Measurements from ENCODE around the gene PLAU.
"Not testable (repeated sequence)": the region's sequence is repeated elsewhere in the genome, so short reads cannot be mapped to it uniquely, and the experiment has no call there.

Gene PLAU

DNA sequence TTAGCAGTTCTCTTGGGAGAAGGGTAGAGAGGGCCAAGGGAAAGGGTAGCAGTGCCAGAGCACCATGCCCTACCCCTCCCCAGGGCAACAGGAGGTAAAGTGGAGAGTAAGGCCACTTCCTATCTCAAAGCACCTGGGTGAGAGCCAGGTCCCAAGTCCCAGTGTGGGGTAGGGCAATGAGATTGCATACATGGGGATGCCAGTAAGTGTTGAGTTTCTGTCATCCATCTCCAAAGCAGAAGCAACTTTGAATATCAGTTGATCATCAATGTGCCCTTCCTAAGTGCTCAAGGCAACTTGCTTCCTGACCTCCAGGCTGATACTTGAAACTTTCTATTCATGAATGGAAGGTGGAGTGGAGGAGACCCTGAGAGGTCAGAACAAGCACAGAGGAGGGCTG, 34.4 kb upstream of the PLAU start:
- no peak for DNase-seq (ENCODE audit: low read depth, low spot score)

- no peak for DNase-seq (ENCODE audit: low read depth, low spot score)
Observed at GRCh38 chr10:73876971-73877370, 34.0 kb upstream of the PLAU start.

DNA sequence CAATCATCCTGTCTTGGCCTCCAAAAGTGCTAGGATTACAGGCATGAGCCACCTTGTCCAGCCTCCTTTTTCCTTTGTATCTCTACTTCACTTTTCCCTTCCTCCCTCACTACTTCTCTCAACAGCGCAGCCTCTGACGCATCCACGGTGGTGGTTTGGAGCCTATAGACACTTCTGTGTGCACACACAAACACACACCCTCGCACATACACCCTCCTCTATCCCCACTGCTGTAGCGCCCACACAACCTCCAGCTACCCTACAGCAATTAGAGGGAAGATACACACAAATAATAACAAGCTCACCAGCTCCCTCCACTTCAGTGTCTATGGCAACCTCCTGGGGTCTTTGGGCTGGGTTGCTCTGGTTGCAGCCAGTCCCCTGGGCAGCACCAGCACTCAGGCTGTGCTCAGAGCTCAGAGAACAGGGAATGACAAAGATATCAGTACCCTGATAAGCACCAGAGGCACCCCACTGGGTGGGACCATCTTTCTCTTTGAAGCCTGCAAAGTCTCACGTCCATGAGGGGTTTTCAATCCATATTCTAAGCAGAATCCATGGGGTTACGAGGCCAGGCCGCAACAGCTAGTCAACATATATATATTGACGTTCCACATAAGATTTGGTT, 33.3 kb upstream of the PLAU start:
- no peak for DNase-seq (ENCODE audit: low read depth, low spot score)

DNA sequence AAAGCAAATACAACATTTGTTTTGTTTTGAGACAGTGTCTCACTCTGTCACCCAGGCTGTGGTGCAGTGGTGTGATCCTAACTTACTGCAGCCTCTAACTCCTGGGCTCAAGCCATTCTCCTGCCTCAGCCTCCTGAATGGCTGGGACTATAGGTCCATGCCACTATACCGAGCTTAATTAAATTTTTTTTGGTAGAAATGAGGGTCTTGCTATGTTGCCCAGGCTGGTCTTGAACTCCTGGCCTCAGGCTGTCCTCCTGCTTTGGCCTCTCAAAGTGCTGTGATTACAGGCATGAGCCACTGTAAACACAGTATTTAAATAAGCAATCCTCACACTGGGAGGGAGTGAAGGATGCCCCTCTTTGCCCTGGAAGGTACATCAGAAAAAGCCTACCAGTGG, 32.6 kb upstream of the PLAU start:
- no peak for DNase-seq (ENCODE audit: low read depth, low spot score)

GRCh38 chr10:73879296-73880173, 31.4 kb upstream of the PLAU start:
- DNase-seq (ENCODE audit: low read depth, low spot score), result peak; percentile 36

GRCh38 chr10:73881221-73881919, 29.6 kb upstream of the PLAU start:
- no peak for DNase-seq (ENCODE audit: low read depth, low spot score)

- DNase-seq (ENCODE audit: low read depth, low spot score), result no peak
Observed at GRCh38 chr10:73884017-73884416, 26.9 kb upstream of the PLAU start.

DNA sequence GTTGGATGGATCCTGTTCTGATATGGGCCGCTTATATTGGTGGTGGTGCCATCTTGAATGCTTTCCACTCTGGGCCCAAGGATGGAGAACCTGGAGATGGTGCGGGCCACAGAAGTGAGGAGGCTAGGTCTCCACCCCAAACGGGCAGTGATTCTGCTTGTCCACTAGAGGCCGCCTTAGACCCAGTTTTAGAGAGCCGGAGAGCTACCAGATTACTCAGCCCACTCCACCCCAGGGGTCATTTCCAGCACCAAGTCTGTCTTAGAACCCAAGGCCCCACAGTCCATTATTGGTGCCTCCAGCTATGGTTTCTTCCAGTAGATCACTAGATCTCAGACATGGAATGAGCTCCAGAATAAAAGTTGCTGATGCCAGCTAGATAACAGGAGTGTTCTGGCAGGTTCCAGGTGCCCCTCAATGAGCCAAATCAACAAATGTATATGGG, 24.8 kb upstream of the PLAU start:
- peak; percentile 67 for DNase-seq (ENCODE audit: low read depth, low spot score)

DNA sequence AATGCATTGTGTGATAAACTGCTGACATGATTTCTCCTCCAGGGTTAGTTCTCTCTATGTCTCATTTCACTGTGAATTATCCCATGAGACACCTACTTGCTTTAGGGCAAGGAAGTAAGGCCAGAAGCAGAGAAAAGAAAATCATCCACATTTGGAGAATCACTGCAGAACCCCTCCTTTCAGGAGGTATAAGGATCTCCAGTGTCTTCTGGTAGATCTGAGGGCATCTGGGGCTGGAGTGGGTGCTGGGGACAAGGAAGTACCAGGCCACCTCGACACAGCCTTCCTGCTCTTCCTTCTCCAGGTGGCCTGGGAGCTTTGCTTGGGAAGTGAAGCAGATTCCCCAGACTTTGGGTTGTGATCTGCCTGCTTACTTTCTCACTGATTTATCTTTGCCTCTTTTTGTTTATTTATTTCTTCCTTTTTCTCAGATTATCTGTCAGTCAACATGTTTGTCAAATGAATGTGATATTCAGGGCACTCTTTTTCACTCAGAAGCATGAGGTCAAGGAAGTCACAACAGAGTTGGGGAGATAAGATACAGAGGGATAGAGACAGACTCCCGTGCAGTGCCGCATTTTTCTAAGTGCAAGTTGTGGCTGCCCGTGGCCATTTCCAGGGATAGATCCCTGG, 24.2 kb upstream of the PLAU start:
- no peak for DNase-seq (ENCODE audit: low read depth, low spot score)

GRCh38 chr10:73887294-73888039, 23.5 kb upstream of the PLAU start:
- peak; percentile 81 for DNase-seq (ENCODE audit: low read depth, low spot score)

DNA sequence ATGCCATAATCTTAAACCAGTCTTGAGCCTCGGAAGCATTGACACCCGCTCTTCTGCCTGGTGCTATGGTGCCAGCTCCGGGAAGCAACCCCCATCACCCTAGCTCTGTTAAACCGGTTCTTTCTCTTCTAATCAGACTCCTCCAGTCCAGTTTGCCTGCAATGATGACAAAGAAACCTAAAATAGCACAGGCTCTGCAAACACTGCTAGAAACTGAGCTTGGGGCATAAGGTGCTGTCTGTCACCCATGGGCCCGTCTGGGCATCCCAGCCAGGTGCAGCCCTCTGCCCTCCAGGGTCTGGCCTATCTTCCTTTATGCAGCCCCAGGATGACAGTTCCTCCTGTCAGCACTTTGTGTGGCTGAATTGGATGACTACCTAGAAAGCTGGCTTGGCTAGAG, 22.4 kb upstream of the PLAU start:
- no peak for DNase-seq (ENCODE audit: low read depth, low spot score)

DNA sequence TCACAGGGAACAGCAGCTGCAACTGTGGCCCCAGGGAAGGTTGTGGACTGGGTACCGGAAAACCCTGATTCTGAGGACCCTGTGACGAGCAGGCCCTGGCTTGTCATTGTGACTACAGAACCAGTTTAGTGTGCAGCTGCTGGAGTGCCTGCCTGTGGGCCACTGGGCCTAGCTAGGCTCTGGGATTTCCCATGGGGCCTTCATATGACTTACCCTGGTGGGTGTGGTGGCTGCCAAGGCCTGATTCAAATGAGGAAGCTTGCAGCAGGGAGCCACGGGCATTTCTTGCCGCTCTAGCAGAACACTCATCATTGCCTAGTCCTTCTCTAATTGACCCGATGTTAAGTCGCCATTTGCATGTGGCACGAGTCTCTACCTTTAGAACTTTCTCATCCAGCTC, 21.9 kb upstream of the PLAU start:
- DNase-seq (ENCODE audit: low read depth, low spot score), result no peak

- DNase-seq (ENCODE audit: low read depth, low spot score), result not testable (repeated sequence)
Observed at GRCh38 chr10:73889416-73889815, 21.5 kb upstream of the PLAU start.

DNA sequence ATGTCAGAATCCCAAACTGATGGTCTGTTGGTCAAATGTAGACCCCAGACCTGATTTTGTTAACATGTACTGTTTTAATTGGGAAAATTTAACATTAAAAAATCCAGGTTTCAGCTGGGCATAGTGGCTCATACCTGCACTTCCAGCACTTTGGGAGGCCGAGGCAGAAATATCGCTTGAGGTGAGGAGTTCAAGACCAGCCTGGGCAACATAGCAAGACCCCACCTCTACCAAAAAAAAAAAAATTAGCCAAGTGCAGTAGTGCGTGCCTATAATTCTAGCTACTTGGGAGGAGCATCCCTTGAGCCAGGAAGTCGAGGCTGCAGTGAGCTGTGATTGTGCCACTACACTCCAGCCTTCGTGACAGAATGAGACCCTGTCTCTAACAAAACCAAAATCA, 20.7 kb upstream of the PLAU start:
- DNase-seq (ENCODE audit: low read depth, low spot score), result no peak

GRCh38 chr10:73890830-73891229, 20.1 kb upstream of the PLAU start:
- not testable (repeated sequence) for DNase-seq (ENCODE audit: low read depth, low spot score)

GRCh38 chr10:73891540-73891939, 19.4 kb upstream of the PLAU start:
- no peak for DNase-seq (ENCODE audit: low read depth, low spot score)

DNA sequence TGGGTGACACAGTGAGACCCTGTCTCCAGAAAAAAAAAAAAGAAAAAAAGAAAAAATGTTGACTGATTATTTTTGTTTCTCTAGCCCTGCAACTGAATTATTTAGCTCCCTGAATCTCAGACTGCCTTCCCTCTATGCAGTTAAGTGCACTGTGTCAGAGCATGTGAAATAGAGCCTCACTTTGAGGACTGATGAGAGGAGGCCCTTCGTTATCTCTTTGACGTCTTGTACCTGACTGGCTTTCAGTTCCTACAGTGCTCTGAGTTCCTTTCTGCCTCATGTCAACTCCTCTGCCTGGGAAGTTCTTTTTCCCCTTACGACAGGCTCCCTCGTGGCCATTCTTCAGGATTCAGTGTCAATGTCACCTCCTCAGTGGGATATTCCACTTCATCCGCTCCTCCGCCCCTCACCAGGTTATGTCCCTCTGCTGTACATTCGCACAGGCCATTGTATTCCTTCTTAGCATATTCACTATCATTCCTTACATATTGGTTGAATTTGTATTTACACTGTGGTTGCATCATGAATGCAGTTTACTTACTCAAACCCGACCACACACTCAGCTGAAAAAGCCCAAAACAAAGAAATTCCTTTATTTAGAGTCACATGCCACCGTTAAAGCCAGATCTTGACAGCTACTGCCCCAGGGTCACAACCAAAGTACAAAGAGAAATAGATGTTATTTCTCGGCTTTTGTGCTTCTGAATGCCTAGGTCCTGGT, 18.5 kb upstream of the PLAU start:
- DNase-seq (ENCODE audit: low read depth, low spot score), result no peak

DNA sequence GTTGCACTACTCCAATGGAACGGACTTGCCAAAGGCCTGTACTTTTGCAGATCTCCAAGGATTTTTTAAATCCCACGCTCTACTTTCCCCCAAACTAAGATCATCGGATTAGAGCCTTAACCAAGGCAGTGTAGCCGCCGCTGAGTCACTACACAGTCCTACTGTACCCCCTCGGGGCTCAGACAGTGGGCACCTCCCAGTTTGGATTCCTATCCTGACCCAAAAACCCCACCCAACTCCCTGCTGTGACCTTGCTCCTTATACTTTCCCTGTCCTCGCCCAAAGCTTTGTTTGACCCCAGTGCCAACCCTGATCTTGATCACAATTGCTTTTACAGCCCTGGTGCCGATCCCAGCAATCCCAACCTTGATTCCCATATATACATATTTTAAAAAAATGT, 17.5 kb upstream of the PLAU start:
- DNase-seq (ENCODE audit: low read depth, low spot score), result no peak

DNA sequence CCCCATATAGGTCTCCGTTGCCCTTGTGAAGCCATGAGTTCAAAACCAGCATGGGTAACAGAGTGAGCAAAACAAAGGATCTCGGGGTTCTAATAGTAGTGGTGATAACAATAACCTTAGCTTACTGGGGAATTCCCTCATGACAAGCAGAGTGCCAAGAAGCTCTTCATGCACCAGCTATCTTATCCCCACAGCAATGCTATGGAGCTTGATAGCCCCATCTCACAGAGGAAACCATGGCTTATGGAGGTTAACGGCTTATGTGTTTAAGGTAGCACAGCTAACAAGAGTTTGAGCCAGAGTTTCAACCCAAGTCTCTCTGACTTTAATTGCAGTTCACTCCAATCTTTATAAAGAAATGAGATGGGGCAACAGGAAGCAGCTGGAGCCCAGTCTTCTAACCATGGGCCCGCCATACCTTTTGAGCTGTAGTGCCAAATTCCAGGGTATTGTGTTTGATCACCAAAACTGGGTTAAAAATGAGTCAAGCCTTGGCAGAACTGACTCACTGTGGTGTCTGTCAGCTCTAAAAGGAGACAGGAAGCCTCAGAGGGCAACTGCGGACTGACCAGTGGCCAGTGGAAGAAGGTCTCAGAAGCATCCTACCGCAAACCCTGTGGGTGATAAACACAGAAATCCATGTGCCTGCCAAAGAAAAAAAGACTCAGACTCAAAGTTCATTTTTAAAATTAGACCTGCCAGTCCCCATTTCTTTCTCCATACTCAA, 16.5 kb upstream of the PLAU start:
- peak; percentile 47 for DNase-seq (ENCODE audit: low read depth, low spot score)

GRCh38 chr10:73895381-73895780, 15.6 kb upstream of the PLAU start:
- not testable (repeated sequence) for DNase-seq (ENCODE audit: low read depth, low spot score)
